ENCODE data around the gene SLC16A10.

Gene SLC16A10

GRCh38 chr6:111265842-111266241 lies 178.5 kb downstream of the SLC16A10 start:
- DNase-seq: no peak

GRCh38 chr6:111266276-111266675 lies 179.0 kb downstream of the SLC16A10 start:
- no peak for DNase-seq

- DNase-seq: no peak
Observed at GRCh38 chr6:111267764-111268333, 180.5 kb downstream of the SLC16A10 start.

GRCh38 chr6:111269401-111269970 lies 182.2 kb downstream of the SLC16A10 start:
- no peak for DNase-seq

GRCh38 chr6:111270121-111270520 lies 182.8 kb downstream of the SLC16A10 start:
- no peak for DNase-seq

- no peak for DNase-seq
Observed at GRCh38 chr6:111274593-111275217, 187.4 kb downstream of the SLC16A10 start.

GRCh38 chr6:111276335-111276734 lies 189.0 kb downstream of the SLC16A10 start:
- no peak for DNase-seq

- no peak for DNase-seq
Observed at GRCh38 chr6:111276736-111277135, 189.4 kb downstream of the SLC16A10 start.

- DNase-seq: no peak
Observed at GRCh38 chr6:111277819-111278218, 190.5 kb downstream of the SLC16A10 start.

- no peak for DNase-seq
Observed at GRCh38 chr6:111278731-111279130, 191.4 kb downstream of the SLC16A10 start.

- DNase-seq: no peak
Observed at GRCh38 chr6:111280445-111280955, 193.2 kb downstream of the SLC16A10 start.

All from activated CD4-positive, alpha-beta T cell treated with anti-CD3 and anti-CD28 coated beads, Interleukin-10, Interleukin-2, amounts not matched to agents 100 ng/mL and 50 ng/mL, durations not matched to agents 16 hours and 8 hours (primary cell).